MM.1S (cell line): ENCODE results near the gene VPS9D1.

Experiments used
- EZH2 ChIP-seq: fragments of 300-600 bp; sonication (generic); optimal IDR thresholded peaks from 2 replicates; pipeline ENCODE3; 2017; ENCODE audit warnings: low read depth, mild to moderate bottlenecking, antibody characterized with exemption, low read length, mixed read lengths
- TF ChIP-seq, protein P1 (sequence below): fragments of 300-600 bp; sonication (generic); IDR thresholded peaks from 2 replicates; pipeline ENCODE4 v1.5.1; 2016; ENCODE audit warnings: antibody characterized with exemption, low read length, mixed read lengths

GRCh38 chr16:89711601-89712273, 9.0 kb downstream of the VPS9D1 start:
- TF ChIP-seq, protein P1, sequence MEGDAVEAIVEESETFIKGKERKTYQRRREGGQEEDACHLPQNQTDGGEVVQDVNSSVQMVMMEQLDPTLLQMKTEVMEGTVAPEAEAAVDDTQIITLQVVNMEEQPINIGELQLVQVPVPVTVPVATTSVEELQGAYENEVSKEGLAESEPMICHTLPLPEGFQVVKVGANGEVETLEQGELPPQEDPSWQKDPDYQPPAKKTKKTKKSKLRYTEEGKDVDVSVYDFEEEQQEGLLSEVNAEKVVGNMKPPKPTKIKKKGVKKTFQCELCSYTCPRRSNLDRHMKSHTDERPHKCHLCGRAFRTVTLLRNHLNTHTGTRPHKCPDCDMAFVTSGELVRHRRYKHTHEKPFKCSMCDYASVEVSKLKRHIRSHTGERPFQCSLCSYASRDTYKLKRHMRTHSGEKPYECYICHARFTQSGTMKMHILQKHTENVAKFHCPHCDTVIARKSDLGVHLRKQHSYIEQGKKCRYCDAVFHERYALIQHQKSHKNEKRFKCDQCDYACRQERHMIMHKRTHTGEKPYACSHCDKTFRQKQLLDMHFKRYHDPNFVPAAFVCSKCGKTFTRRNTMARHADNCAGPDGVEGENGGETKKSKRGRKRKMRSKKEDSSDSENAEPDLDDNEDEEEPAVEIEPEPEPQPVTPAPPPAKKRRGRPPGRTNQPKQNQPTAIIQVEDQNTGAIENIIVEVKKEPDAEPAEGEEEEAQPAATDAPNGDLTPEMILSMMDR = no peak
- TF ChIP-seq EZH2 = no peak
